PC-9 (cell line): Measurements from ENCODE around the gene POU2AF1. TPM values are rescaled to one million over a fixed set of nuclear protein-coding genes. Genes with fewer than 3 reads are reported as not detected.

Experiments
- BruUV-seq: library from RNA; stranded (reverse); fragments of 400-500 nt; replicated peaks from 2 replicates; lab custom pipeline; 2021; lab: Mats Ljungman, UMichigan
- CTCF ChIA-PET: fragments of 300-600 bp; sonication (Branson Sonifier 250); formaldehyde crosslinking; loops from one replicate; lab custom pipeline; 2022; ENCODE audit warnings: antibody characterized with exemption; lab: Charles Lee
- POLR2A ChIA-PET: fragments of 300-600 bp; sonication (Branson Sonifier 250); formaldehyde crosslinking; loops from one replicate; lab custom pipeline; 2022; ENCODE audit warnings: antibody characterized with exemption; ENCODE audit not compliant: unreplicated experiment; lab: Charles Lee
- DNase-seq, 2 experiments: peaks; one replicate each; pipeline versions ENCODE4 v3.0.0 to v3.0.0-alpha.2; 2015 to 2022; ENCODE audit warnings: mixed read lengths in 1 of 2
- H2AFZ ChIP-seq: fragments of 200-600 bp; sonication (generic); 2 replicates; pipeline ENCODE4 v1.8.1; 2017; ENCODE audit warnings: antibody characterized with exemption
- H3F3A ChIP-seq: fragments of 200-600 bp; sonication (generic); 2 replicates; pipeline ENCODE4 v1.8.1; 2017; ENCODE audit warnings: antibody characterized with exemption, mild to moderate bottlenecking, low read depth; ENCODE audit not compliant: insufficient read depth
- H3K27ac ChIP-seq: fragments of 200-600 bp; sonication (generic); 2 replicates; pipeline ENCODE4 v1.6.1; 2016; ENCODE audit warnings: mixed run types
- H3K27me3 ChIP-seq: fragments of 200-600 bp; sonication (generic); 2 replicates; pipeline ENCODE4 v1.6.1; 2016; ENCODE audit warnings: low read depth, mixed run types; ENCODE audit not compliant: insufficient read depth
- H3K36me3 ChIP-seq: fragments of 200-600 bp; sonication (generic); 2 replicates; pipeline ENCODE4 v1.6.1; 2016; ENCODE audit warnings: low read depth, mixed run types
- H3K4me1 ChIP-seq: fragments of 200-600 bp; sonication (generic); replicated peaks from 2 replicates; pipeline ENCODE4 v1.6.1; 2016; ENCODE audit warnings: mixed run types; ENCODE audit not compliant: insufficient read depth
- H3K4me2 ChIP-seq: fragments of 200-600 bp; sonication (generic); 2 replicates; pipeline ENCODE4 v1.6.1; 2017; ENCODE audit warnings: mixed run types
- H3K4me3 ChIP-seq: fragments of 200-600 bp; sonication (generic); 2 replicates; pipeline ENCODE4 v1.6.1; 2016; ENCODE audit warnings: mixed run types
- H3K79me2 ChIP-seq: fragments of 200-600 bp; sonication (generic); 2 replicates; pipeline ENCODE4 v1.6.1; 2017; ENCODE audit warnings: low read depth, mixed run types
- H3K9me2 ChIP-seq: fragments of 200-600 bp; sonication (generic); 2 replicates; pipeline ENCODE4 v1.8.1; 2017; ENCODE audit warnings: mild to moderate bottlenecking; ENCODE audit not compliant: insufficient read depth
- H3K9me3 ChIP-seq: fragments of 200-600 bp; sonication (generic); 2 replicates; pipeline ENCODE4 v1.8.1; 2016; ENCODE audit warnings: low read depth; ENCODE audit not compliant: insufficient read depth
- H4K20me1 ChIP-seq: fragments of 200-600 bp; sonication (generic); 2 replicates; pipeline ENCODE4 v1.8.1; 2017; ENCODE audit not compliant: insufficient read depth
- EZH2 ChIP-seq: fragments of 200-600 bp; sonication (generic); IDR thresholded peaks from 2 replicates; pipeline ENCODE4 v1.8.0; 2017; ENCODE audit warnings: antibody characterized with exemption, low read depth
- intact Hi-C: fragments of 100-400 bp; cut with micrococcal nuclease; formaldehyde crosslinking; loops from one replicate; pipeline ENCODE4 v1.10.0; 2022; ENCODE audit not compliant: unreplicated experiment
- microRNA-seq: library from miRNA; unstranded; fragments of <30 nt; microRNA quantifications from one replicate; pipeline ENCODE4 v1.2.0, GENCODE V29; 2021; ENCODE audit warnings: borderline number of aligned reads, borderline replicate concordance
- total RNA-seq: library from RNA; stranded (reverse); gene quantifications from 2 replicates; pipeline ENCODE4 v1.2.3, GENCODE V29; 2021
- TF ChIP-seq, protein P1 (sequence below): fragments of 200-600 bp; sonication (generic); conservative IDR thresholded peaks from 2 replicates; pipeline ENCODE4 v1.6.1; 2017; ENCODE audit warnings: mixed run types, antibody characterized with exemption, mild to moderate bottlenecking, moderate library complexity

The POU2AF1 gene
- total RNA-seq, 1 experiment from 2014 or later, result 0.37 TPM

- intact Hi-C loops, result loop anchor here (1.0 to 10.0 kb wide), 2 partner anchors 25 to 61 kb away; no protein-coding TSS in a partner anchor
- TF ChIP-seq, protein P1, sequence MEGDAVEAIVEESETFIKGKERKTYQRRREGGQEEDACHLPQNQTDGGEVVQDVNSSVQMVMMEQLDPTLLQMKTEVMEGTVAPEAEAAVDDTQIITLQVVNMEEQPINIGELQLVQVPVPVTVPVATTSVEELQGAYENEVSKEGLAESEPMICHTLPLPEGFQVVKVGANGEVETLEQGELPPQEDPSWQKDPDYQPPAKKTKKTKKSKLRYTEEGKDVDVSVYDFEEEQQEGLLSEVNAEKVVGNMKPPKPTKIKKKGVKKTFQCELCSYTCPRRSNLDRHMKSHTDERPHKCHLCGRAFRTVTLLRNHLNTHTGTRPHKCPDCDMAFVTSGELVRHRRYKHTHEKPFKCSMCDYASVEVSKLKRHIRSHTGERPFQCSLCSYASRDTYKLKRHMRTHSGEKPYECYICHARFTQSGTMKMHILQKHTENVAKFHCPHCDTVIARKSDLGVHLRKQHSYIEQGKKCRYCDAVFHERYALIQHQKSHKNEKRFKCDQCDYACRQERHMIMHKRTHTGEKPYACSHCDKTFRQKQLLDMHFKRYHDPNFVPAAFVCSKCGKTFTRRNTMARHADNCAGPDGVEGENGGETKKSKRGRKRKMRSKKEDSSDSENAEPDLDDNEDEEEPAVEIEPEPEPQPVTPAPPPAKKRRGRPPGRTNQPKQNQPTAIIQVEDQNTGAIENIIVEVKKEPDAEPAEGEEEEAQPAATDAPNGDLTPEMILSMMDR, result no peak
- no peak for TF ChIP-seq EZH2
- DNase-seq, result peak; percentile 66 to 97
- no peaks in the 10 kb centered on the region for H3K79me2 ChIP-seq
- H3K36me3 ChIP-seq, result no peaks in the 10 kb centered on the region
- POLR2A ChIA-PET, result interaction anchor here (0.5 to 0.7 kb wide), 5 partner anchors 11 to 25 kb away, joined by 3 to 20 read pairs (median 3); no protein-coding TSS in a partner anchor
- H3K4me2 ChIP-seq, result peak overlapping the region; percentile 58
- BruUV-seq, result no TSS peak
- no peak overlapping the region for H3K4me3 ChIP-seq
- no peaks in the 10 kb centered on the region for H3K27me3 ChIP-seq
- H3K27ac ChIP-seq, result peak overlapping the region; percentile 68
- CTCF ChIA-PET, result interaction anchor here (0.7 to 0.8 kb wide), 2 partner anchors 16 to 74 kb away, joined by 4 read pairs; no protein-coding TSS in a partner anchor
- H3K4me1 ChIP-seq, result peaks cover 45% of the 10 kb centered on the region
- H3F3A ChIP-seq, result peaks cover 22% of the 10 kb centered on the region
- H3K9me2 ChIP-seq, result no peaks in the 10 kb centered on the region
- H4K20me1 ChIP-seq, result no peaks in the 10 kb centered on the region
- peak overlapping the region; percentile 46 for H2AFZ ChIP-seq
- H3K9me3 ChIP-seq, result no peaks in the 10 kb centered on the region
Observed at GRCh38 chr11:111303461-111303860, 75.6 kb downstream of the POU2AF1 start.

GRCh38 chr11:111302298-111302697 is 76.8 kb downstream of the POU2AF1 start:
- Histone ChIP-seq H3K36me3 (no peaks in the 10 kb centered on the region), H3K9me3 (no peaks in the 10 kb centered on the region), H3K27ac (no peak overlapping the region), H3K9me2 (no peaks in the 10 kb centered on the region), H3K79me2 (no peaks in the 10 kb centered on the region), H3F3A (peaks cover 22% of the 10 kb centered on the region), H3K4me3 (no peak overlapping the region), H3K4me1 (peaks cover 45% of the 10 kb centered on the region), H2AFZ (no peak overlapping the region), H4K20me1 (no peaks in the 10 kb centered on the region), H3K27me3 (no peaks in the 10 kb centered on the region), H3K4me2 (no peak overlapping the region)
- TF ChIP-seq, protein P1, result no peak
- TF ChIP-seq EZH2, result no peak
- ChIA-PET POLR2A (no interaction called here), CTCF (no interaction called here)
- no TSS peak for BruUV-seq
- no peak for DNase-seq
- intact Hi-C loops, result loop anchor here (10.0 kb wide), 1 partner anchor 63 kb away; no protein-coding TSS in a partner anchor

Small RNA genes lying within 50 kb of the gene (microRNA-seq; reads per million reads assigned to microRNA genes)
- not detected for gene MIR4491

Other genes starting within 250 kb of the POU2AF1 start
- not detected in 2 replicates for gene POU2AF2, start 133.6 kb downstream of the POU2AF1 start, total RNA-seq
- gene POU2AF3, start 80.7 kb downstream of the POU2AF1 start, total RNA-seq, result 3.0 and 3.9 TPM in 2 replicates
- not detected in 2 replicates for gene BTG4, start 133.1 kb upstream of the POU2AF1 start, total RNA-seq
- not detected in 2 replicates for gene HOATZ, start 135.5 kb upstream of the POU2AF1 start, total RNA-seq
- 19.9 and 22.2 TPM in 2 replicates for gene LAYN, start 161.4 kb upstream of the POU2AF1 start, total RNA-seq
- 16.2 and 16.6 TPM in 2 replicates for gene SIK2, start 223.2 kb upstream of the POU2AF1 start, total RNA-seq